AG04450 (cell line): ENCODE data around the gene DCT. TPM values are rescaled to one million over a fixed set of nuclear protein-coding genes. Genes with fewer than 3 reads are reported as not detected.

Experiments
- CTCF ChIA-PET: fragments of 300-600, 350-600 bp; formaldehyde crosslinking; extraction: SDS; loops from one replicate; lab custom pipeline; 2022; ENCODE audit warnings: antibody characterized with exemption, inconsistent platforms; lab: Charles Lee
- POLR2A ChIA-PET: fragments of 350-600 bp; formaldehyde crosslinking; extraction: SDS; loops from one replicate; lab custom pipeline; 2021; ENCODE audit warnings: antibody characterized with exemption, inconsistent platforms; lab: Yijun Ruan, JAX
- DNase-seq: peaks from one replicate; pipeline ENCODE4 v3.0.0-alpha.2; 2011; ENCODE audit warnings: low read depth, low spot score
- H3K27ac ChIP-seq: one replicate; pipeline ENCODE4 v1.5.1; 2012; ENCODE audit warnings: low read depth, low read length, control low read depth
- H3K27me3 ChIP-seq: one replicate; pipeline ENCODE4 v1.6.0; 2012; ENCODE audit warnings: low read length; ENCODE audit not compliant: control insufficient read depth, insufficient read depth
- H3K4me3 ChIP-seq: 2 replicates; pipeline ENCODE4 v1.5.1; 2011; ENCODE audit warnings: mild to moderate bottlenecking, low read depth, low read length, control low read depth
- H3K9me3 ChIP-seq: 2 replicates; pipeline ENCODE4 v1.5.1; 2012; ENCODE audit warnings: low read length; ENCODE audit not compliant: control insufficient read depth, insufficient read depth
- polyA plus RNA-seq: library from polyadenylated mRNA; depleted of rRNA; stranded (reverse); fragments of >200 nt; gene quantifications from 2 replicates; pipeline ENCODE4 v1.2.3, GENCODE V29; 2011
- TF ChIP-seq, protein P1 (sequence below): IDR thresholded peaks from 2 replicates; pipeline ENCODE4 v1.5.1; 2011; ENCODE audit warnings: low read depth, low read length, control low read depth, inconsistent platforms

Gene DCT
- polyA plus RNA-seq, 1 experiment, result not detected

DNA sequence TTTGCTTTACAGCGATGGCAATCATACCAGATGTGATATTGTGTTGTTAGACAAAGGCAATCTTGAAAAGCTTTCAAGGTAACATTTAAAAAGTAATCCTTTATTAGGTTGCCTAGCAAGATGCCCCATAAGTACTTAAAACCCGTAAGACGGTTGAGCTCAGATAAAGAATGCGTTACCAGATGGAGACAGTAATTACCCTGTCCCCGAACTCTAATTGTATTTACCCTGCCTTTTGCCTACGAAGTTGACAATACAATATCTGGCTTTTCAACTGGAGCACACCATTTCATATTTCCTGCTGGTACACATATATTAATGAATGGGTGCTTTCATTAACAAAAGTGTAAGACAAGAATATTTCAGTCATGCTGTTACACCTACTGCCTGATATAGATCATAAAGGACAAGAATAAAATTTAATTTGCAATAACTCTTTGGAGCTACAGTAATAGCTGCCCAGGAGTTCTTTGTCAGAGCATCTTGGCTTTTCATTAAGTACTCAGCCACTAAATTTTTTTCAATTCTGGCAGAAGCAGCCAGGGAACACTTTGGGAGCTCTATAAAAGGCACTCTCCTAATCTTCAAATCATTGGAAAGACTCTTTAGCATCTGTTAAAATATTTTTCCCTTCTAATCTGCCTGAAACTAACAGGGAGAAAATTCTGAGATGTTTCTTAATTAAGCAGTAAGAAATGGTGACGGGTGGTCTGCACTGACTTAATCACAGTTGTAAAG lies 63.8 kb downstream of the DCT start:
- CTCF ChIA-PET, result interaction anchor here (0.6 to 1.1 kb wide), 3 partner anchors 21 to 1196 kb away, joined by 3 to 6 read pairs (median 3); no protein-coding TSS in a partner anchor
- H3K27ac ChIP-seq, result no peak overlapping the region
- TF ChIP-seq, protein P1, sequence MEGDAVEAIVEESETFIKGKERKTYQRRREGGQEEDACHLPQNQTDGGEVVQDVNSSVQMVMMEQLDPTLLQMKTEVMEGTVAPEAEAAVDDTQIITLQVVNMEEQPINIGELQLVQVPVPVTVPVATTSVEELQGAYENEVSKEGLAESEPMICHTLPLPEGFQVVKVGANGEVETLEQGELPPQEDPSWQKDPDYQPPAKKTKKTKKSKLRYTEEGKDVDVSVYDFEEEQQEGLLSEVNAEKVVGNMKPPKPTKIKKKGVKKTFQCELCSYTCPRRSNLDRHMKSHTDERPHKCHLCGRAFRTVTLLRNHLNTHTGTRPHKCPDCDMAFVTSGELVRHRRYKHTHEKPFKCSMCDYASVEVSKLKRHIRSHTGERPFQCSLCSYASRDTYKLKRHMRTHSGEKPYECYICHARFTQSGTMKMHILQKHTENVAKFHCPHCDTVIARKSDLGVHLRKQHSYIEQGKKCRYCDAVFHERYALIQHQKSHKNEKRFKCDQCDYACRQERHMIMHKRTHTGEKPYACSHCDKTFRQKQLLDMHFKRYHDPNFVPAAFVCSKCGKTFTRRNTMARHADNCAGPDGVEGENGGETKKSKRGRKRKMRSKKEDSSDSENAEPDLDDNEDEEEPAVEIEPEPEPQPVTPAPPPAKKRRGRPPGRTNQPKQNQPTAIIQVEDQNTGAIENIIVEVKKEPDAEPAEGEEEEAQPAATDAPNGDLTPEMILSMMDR, result no peak
- POLR2A ChIA-PET, result no interaction called here
- no peak for DNase-seq
- H3K27me3 ChIP-seq, result no peaks in the 10 kb centered on the region
- no peaks in the 10 kb centered on the region for H3K9me3 ChIP-seq
- H3K4me3 ChIP-seq, result no peak overlapping the region

DNA sequence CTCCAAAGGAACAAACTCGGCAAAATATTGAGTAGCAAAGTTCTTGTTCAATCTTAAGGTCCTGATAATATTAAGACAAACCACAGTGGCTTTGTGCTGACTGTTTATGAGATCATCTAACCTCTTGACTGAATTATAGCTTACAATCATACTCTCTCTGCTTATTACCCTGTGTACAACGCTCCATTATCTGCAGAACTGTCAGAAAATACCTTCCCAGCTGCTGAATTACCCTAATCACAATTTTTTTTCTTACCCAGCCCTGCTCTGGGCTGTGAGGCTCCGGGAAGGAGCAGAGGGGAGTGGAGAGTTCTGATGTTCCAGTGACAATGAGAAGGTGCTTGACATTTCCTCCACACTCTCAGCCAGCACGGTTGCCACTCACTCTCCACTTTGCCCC lies 64.8 kb downstream of the DCT start:
- no peak for DNase-seq
- ChIA-PET POLR2A (no interaction called here), CTCF (interaction anchor here (1.1 kb wide), 1 partner anchor 22 kb away, joined by 3 read pairs; no protein-coding TSS in a partner anchor)
- H3K9me3 ChIP-seq, result no peaks in the 10 kb centered on the region
- H3K27me3 ChIP-seq, result no peaks in the 10 kb centered on the region
- TF ChIP-seq, protein P1, result no peak
- H3K4me3 ChIP-seq, result no peak overlapping the region
- no peak overlapping the region for H3K27ac ChIP-seq

DNA sequence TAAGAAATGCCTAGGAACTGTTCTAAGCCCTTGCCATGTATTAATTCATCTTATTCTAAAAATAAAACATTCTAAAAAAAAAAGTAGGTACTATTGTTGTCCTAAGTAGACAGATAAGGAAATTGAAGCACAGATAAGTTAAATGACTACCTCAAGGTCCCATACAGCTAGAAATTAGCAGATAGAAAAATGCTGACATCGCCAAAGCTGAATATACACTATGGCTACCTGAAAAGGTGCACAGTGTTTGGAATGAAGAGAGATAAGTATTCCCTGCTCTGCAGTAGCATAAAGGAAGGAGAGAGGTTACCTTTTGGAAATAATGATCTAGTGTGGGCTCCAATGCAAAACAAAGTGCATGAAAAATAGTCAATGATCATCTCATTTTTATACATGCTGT lies 65.3 kb downstream of the DCT start:
- ChIA-PET POLR2A (no interaction called here), CTCF (no interaction called here)
- H3K27ac ChIP-seq, result no peak overlapping the region
- H3K9me3 ChIP-seq, result no peaks in the 10 kb centered on the region
- no peak for DNase-seq
- no peaks in the 10 kb centered on the region for H3K27me3 ChIP-seq
- TF ChIP-seq, protein P1, result no peak
- no peak overlapping the region for H3K4me3 ChIP-seq

DNA sequence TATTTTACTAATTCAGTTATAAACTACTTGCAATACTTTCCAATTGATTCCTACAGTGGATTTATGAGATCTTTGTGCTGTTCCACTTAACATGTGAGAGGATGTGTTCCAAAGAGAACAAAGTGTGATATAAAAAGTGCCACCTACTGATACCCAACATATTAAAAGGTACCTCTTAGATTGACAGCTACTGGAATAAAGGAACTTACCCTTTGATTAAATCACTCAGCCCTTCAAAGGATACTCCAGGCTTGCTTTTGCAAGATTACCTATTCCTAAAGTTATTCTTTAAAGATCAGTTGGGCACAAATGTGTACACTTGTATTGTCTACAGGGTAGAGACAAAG lies 65.9 kb downstream of the DCT start:
- DNase-seq, result no peak
- H3K27me3 ChIP-seq, result no peaks in the 10 kb centered on the region
- H3K4me3 ChIP-seq, result no peak overlapping the region
- no peak overlapping the region for H3K27ac ChIP-seq
- ChIA-PET POLR2A (no interaction called here), CTCF (no interaction called here)
- H3K9me3 ChIP-seq, result no peaks in the 10 kb centered on the region
- TF ChIP-seq, protein P1, result no peak

DNA sequence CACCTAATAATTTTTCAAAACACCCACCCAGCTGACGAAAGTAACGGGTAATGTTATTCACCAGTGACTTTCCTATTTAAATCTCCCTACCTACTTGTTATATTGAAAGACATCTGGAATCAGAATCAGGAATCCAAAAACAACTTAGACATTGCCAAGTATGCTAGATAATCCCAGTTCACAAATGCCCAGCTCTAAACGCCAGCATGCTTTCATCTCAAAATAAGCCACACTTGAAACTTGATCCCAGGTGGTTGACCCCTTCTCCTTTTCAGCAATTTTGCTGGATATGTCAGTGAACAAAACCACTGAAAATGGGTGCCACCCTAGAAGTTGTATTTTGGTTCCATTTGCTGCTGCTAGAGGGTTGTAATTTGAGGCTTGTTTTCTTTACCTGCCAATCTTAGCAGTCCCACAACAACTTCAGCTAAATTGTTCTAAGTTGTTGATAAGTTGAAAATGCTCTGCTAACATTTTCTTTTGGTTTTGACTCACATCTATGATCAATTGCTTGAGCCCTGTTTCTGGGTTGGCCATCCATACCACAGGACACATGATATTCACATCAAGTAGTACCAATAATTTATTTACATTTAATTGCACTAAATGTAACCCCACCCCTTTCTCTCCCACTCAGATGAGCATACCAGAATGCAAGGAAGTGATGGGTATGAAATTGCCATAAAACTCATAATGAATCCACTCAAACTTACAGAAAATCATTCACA lies 66.4 kb downstream of the DCT start:
- TF ChIP-seq, protein P1, result no peak
- no peak for DNase-seq
- CTCF ChIA-PET, result no interaction called here

More for the DNA sequence above, 66.4 kb downstream of the DCT start:
- no peaks in the 10 kb centered on the region for H3K27me3 ChIP-seq
- H3K9me3 ChIP-seq, result no peaks in the 10 kb centered on the region
- H3K27ac ChIP-seq, result no peak overlapping the region
- POLR2A ChIA-PET, result no interaction called here
- H3K4me3 ChIP-seq, result no peak overlapping the region
